Measurements from ENCODE around the gene CD58.

Gene CD58

GRCh38 chr1:116470671-116471070, 100.2 kb downstream of the CD58 start:
- no peak for DNase-seq (ENCODE audit: low read depth)

- no peak for DNase-seq (ENCODE audit: low read depth)
Observed at GRCh38 chr1:116466810-116467557, 103.8 kb downstream of the CD58 start.

- DNase-seq (ENCODE audit: low read depth), result no peak
Observed at GRCh38 chr1:116465845-116466685, 104.8 kb downstream of the CD58 start.

- DNase-seq (ENCODE audit: low read depth), result no peak
Observed at GRCh38 chr1:116465477-116465844, 105.4 kb downstream of the CD58 start.
